K562 (cell line): ENCODE measurements around the gene MAL. TPM values are rescaled to one million over a fixed set of nuclear protein-coding genes. Genes with fewer than 3 reads are reported as not detected.

Source experiments
- ATAC-seq: fragments of 200-7000 bp; cut with Tn5 transposase; 3 replicates; pipeline ENCODE4 v1.9.1; 2020; ENCODE audit warnings: moderate library complexity
- BruUV-seq: library from RNA; stranded (reverse); fragments of 400-500 nt; replicated peaks from 2 replicates; lab custom pipeline; 2021; lab: Mats Ljungman, UMichigan
- CTCF ChIA-PET: fragments of 300-600 bp; formaldehyde crosslinking; extraction: SDS; loops from one replicate; lab custom pipeline; 2021; ENCODE audit warnings: low intra/inter-chr PET ratio; lab: Yijun Ruan, JAX
- POLR2A ChIA-PET: fragments of 300-600, 350-650 bp; sonication (Branson Sonifier 250); formaldehyde crosslinking; extraction: SDS; loops from one replicate; lab custom pipeline; 2021; ENCODE audit warnings: antibody characterized with exemption, inconsistent platforms; lab: Yijun Ruan, JAX
- DNase-seq, 4 experiments: peaks; one replicate each; pipeline versions ENCODE4 v3.0.0 to v3.0.0-alpha.2; 2011 to 2018; ENCODE audit warnings: low spot score in 3 of 4, mixed read lengths in 3 of 4; ENCODE audit errors: extremely low read depth in 1 of 4
- FAIRE-seq: peaks from 2 replicates; lab custom pipeline; 2011; peaks lifted over from hg19 to GRCh38; lab: Jason Lieb, UNC
- H2AFZ ChIP-seq: 2 replicates; pipeline ENCODE4 v1.6.0; 2011; ENCODE audit warnings: low read depth, low read length, control low read depth, inconsistent platforms
- H3K27ac ChIP-seq: fragments of 200-600 bp; 3 replicates; pipeline ENCODE4 v1.8.0; 2011; ENCODE audit warnings: low read depth, mild to moderate bottlenecking, control low read depth, inconsistent platforms, low read length, moderate library complexity, mixed read lengths; ENCODE audit errors: extremely low read depth
- H3K27me3 ChIP-seq, 2 experiments: fragments of 300-600 bp in 1 of 2; 2 replicates in 1 of 2; 3 replicates in 1 of 2; pipeline versions ENCODE4 v1.6.0 to v1.8.0; 2011; ENCODE audit warnings: inconsistent platforms in 2 of 2, low read length in 2 of 2, mild to moderate bottlenecking in 1 of 2, mixed read lengths in 1 of 2, moderate library complexity in 1 of 2; ENCODE audit not compliant: control insufficient read depth in 2 of 2, insufficient read depth in 2 of 2
- H3K36me3 ChIP-seq: fragments of 300-600 bp; 3 replicates; pipeline ENCODE4 v1.8.0; 2011; ENCODE audit warnings: mild to moderate bottlenecking, low read length, inconsistent platforms; ENCODE audit not compliant: control insufficient read depth, insufficient read depth
- H3K4me1 ChIP-seq, 2 experiments: fragments of 200-600 bp in 1 of 2; replicated peaks in 1 of 2; 2 replicates in 1 of 2; 3 replicates in 1 of 2; pipeline versions ENCODE4 v1.5.1 to v1.8.0; 2011; ENCODE audit warnings: inconsistent platforms in 2 of 2, low read length in 2 of 2, mild to moderate bottlenecking in 1 of 2, mixed read lengths in 1 of 2, moderate library complexity in 1 of 2; ENCODE audit not compliant: control insufficient read depth in 2 of 2, insufficient read depth in 2 of 2
- H3K4me2 ChIP-seq: 2 replicates; pipeline ENCODE4 v1.6.1; 2011; ENCODE audit warnings: low read length, control low read depth, inconsistent platforms, mixed read lengths; ENCODE audit not compliant: insufficient read depth
- H3K4me3 ChIP-seq: fragments of 200-600 bp; sonication (generic), shearing (Covaris generic); 2 replicates; pipeline ENCODE4 v1.5.1; 2016; ENCODE audit warnings: control low read depth, inconsistent platforms
- H3K79me2 ChIP-seq: fragments of 200-600 bp; 3 replicates; pipeline ENCODE4 v1.8.0; 2011; ENCODE audit warnings: low read length, inconsistent platforms; ENCODE audit not compliant: control insufficient read depth, insufficient read depth
- H3K9ac ChIP-seq, 2 experiments: 2 replicates each; pipeline versions ENCODE4 v1.6.0 to v1.6.1; 2011; ENCODE audit warnings: low read depth in 2 of 2, low read length in 2 of 2, control low read depth in 1 of 2, inconsistent platforms in 1 of 2, mild to moderate bottlenecking in 1 of 2, mixed read lengths in 1 of 2; ENCODE audit not compliant: insufficient read depth in 1 of 2
- H3K9me1 ChIP-seq: one replicate; pipeline ENCODE4 v1.6.0; 2011; ENCODE audit warnings: inconsistent platforms, mild to moderate bottlenecking, low read length, moderate library complexity; ENCODE audit not compliant: control insufficient read depth, insufficient read depth
- H3K9me3 ChIP-seq: replicated peaks from 2 replicates; pipeline ENCODE4 v1.5.1; 2011; ENCODE audit warnings: low read depth, low read length, inconsistent platforms; ENCODE audit not compliant: control insufficient read depth, insufficient read depth
- H4K20me1 ChIP-seq: replicated peaks from 2 replicates; pipeline ENCODE4 v1.6.1; 2011; ENCODE audit warnings: low read length, inconsistent platforms, mixed read lengths; ENCODE audit not compliant: control insufficient read depth, insufficient read depth
- BRCA1 ChIP-seq, 2 experiments: fragments of 450-650 bp in 1 of 2; sonication (generic) in 1 of 2; formaldehyde crosslinking in 1 of 2; IDR thresholded peaks; 2 replicates each; pipeline versions ENCODE4 v1.5.0 to v1.6.1; 2017 to 2020; ENCODE audit warnings: mild to moderate bottlenecking in 1 of 2, missing genetic modification reagents in 1 of 2
- CBX8 ChIP-seq: fragments of 200-600 bp; sonication (generic); IDR thresholded peaks from 2 replicates; pipeline ENCODE4 v1.6.1; 2012; ENCODE audit warnings: borderline replicate concordance, mixed run types, low read depth, mild to moderate bottlenecking, moderate library complexity, mixed read lengths, low read length, control low read depth, inconsistent platforms; ENCODE audit not compliant: poor library complexity, severe bottlenecking; ENCODE audit errors: extremely low read depth
- CGGBP1 ChIP-seq: fragments of 250-450 bp; sonication (Bioruptor Pico); IDR thresholded peaks from 2 replicates; pipeline ENCODE4 v1.9.0; 2021; ENCODE audit warnings: mild to moderate bottlenecking
- FOSL1 ChIP-seq: fragments of 200-800 bp; sonication (Bioruptor generic); conservative IDR thresholded peaks from 2 replicates; pipeline ENCODE4 v1.6.1; 2016; ENCODE audit warnings: missing genetic modification characterization, missing compliant biosample characterization
- KLF16 ChIP-seq: IDR thresholded peaks from 2 replicates; pipeline ENCODE4 v1.6.1; 2016; ENCODE audit warnings: antibody characterized with exemption
- NCOR1 ChIP-seq: fragments of 450-650 bp; IDR thresholded peaks from 2 replicates; pipeline ENCODE4 v1.6.1; 2016; ENCODE audit warnings: mild to moderate bottlenecking, moderate library complexity
- PML ChIP-seq: IDR thresholded peaks from 2 replicates; pipeline ENCODE4 v1.6.1; 2012; ENCODE audit warnings: low read length, inconsistent platforms
- RBM22 ChIP-seq: fragments of 200-400 bp; formaldehyde crosslinking; IDR thresholded peaks from 2 replicates; pipeline ENCODE4 v1.6.1; 2018; ENCODE audit warnings: low read length, low read depth; ENCODE audit not compliant: poor library complexity, severe bottlenecking
- RFX5 ChIP-seq: IDR thresholded peaks from 2 replicates; pipeline ENCODE4 v1.6.1; 2011; ENCODE audit warnings: low read depth, mild to moderate bottlenecking, improper control_type of control experiment, low read length
- SAFB ChIP-seq: fragments of 200-400 bp; formaldehyde crosslinking; IDR thresholded peaks from 2 replicates; pipeline ENCODE4 v1.6.1; 2017; ENCODE audit warnings: low read depth, low read length, borderline replicate concordance
- SNAPC5 ChIP-seq: fragments of 250-450 bp; sonication (Bioruptor Pico); IDR thresholded peaks from 2 replicates; pipeline ENCODE4 v1.8.0; 2021; ENCODE audit warnings: moderate library complexity, mild to moderate bottlenecking, inconsistent platforms
- SNIP1 ChIP-seq: fragments of 450-650 bp; IDR thresholded peaks from 2 replicates; pipeline ENCODE4 v1.7.1; 2017; ENCODE audit warnings: low read depth, mild to moderate bottlenecking
- SRSF3 ChIP-seq: fragments of 200-400 bp; formaldehyde crosslinking; IDR thresholded peaks from 2 replicates; pipeline ENCODE4 v1.6.1; 2016; ENCODE audit warnings: mild to moderate bottlenecking, low read length, moderate library complexity; ENCODE audit not compliant: insufficient read depth
- TAL1 ChIP-seq: fragments of 450-650 bp; IDR thresholded peaks from 2 replicates; pipeline ENCODE4 v1.6.1; 2016; ENCODE audit warnings: mild to moderate bottlenecking
- WHSC1 ChIP-seq: IDR thresholded peaks from one replicate; pipeline ENCODE4 v1.6.1; 2012; ENCODE audit warnings: low read length, control low read depth, inconsistent platforms
- ZBTB11 ChIP-seq, 3 experiments: fragments of 200-800 bp in 1 of 3; fragments of 250-450 bp in 1 of 3; fragments of 450-650 bp in 1 of 3; sonication (Bioruptor Pico) in 1 of 3; sonication (Bioruptor generic) in 1 of 3; formaldehyde crosslinking in 1 of 3; IDR thresholded peaks; 2 replicates each; pipeline versions ENCODE4 v1.6.1 to v1.8.0; 2016 to 2022; ENCODE audit warnings: mild to moderate bottlenecking in 2 of 3, missing genetic modification characterization in 2 of 3, missing compliant biosample characterization in 1 of 3, moderate library complexity in 1 of 3
- ZNF212 ChIP-seq: fragments of 450-650 bp; formaldehyde crosslinking; IDR thresholded peaks from 2 replicates; pipeline ENCODE4 v1.4.0; 2020; ENCODE audit warnings: mild to moderate bottlenecking
- ZNF232 ChIP-seq: sonication (generic); formaldehyde crosslinking; IDR thresholded peaks from 2 replicates; pipeline ENCODE4 v1.8.0; 2022; ENCODE audit warnings: mild to moderate bottlenecking, missing genetic modification reagents
- ZNF699 ChIP-seq: fragments of 250-450 bp; sonication (Bioruptor Pico); IDR thresholded peaks from 2 replicates; pipeline ENCODE4 v1.8.0; 2021; ENCODE audit warnings: mild to moderate bottlenecking, moderate library complexity; ENCODE audit not compliant: insufficient replicate concordance
- ZNF707 ChIP-seq: fragments of 250-450 bp; sonication (Bioruptor Pico); conservative IDR thresholded peaks from 2 replicates; pipeline ENCODE4 v1.8.0; 2022; ENCODE audit warnings: inconsistent platforms, mild to moderate bottlenecking, moderate library complexity
- WGBS: fragments of 100-300 bp; shearing (Covaris generic); methylation state at CpG from one replicate; pipeline ENCODE4 v1.1.6; 2016; ENCODE audit warnings: low coverage, mixed read lengths; ENCODE audit not compliant: insufficient coverage; ENCODE audit errors: missing lambda C conversion rate; 5-methylcytosine and 5-hydroxymethylcytosine counted together
- in situ Hi-C: fragments of 300-500 bp; cut with MboI; formaldehyde crosslinking; loops from 4 replicates; pipeline ENCODE4 v1.15.0; 2018; ENCODE audit warnings: inconsistent platforms, mixed read lengths
- intact Hi-C: fragments of 100-400 bp; cut with micrococcal nuclease; formaldehyde crosslinking; loops from 2 replicates; pipeline ENCODE4 v1.14.2; 2022
- polyA plus RNA-seq, 8 experiments: library from polyadenylated mRNA; depleted of rRNA in 4 of 8; stranded (reverse) in 5 of 8; unstranded in 3 of 8; fragments of >200 nt; fragmentation: Nextera tagmentation in 2 of 8; fragmentation: Illumina TruSeq in 1 of 8; extraction: Ambion mirVana in 2 of 8; extraction: Trizol in 1 of 8; gene quantifications; 2 replicates each; pipeline versions ENCODE4 v1.2.1 to v1.2.3, GENCODE V29; 2011 to 2014; ENCODE audit warnings: inconsistent platforms in 1 of 8, missing spikeins in 1 of 8
- total RNA-seq, 7 experiments: library from RNA; depleted of rRNA in 6 of 7; stranded (reverse); fragments of >200 nt in 6 of 7; fragmentation: Illumina TruSeq in 2 of 7; extraction: Trizol in 2 of 7; gene quantifications; 2 replicates each; pipeline versions ENCODE4 v1.2.1 to v1.2.3, GENCODE V29; 2011 to 2021; ENCODE audit warnings: low replicate concordance in 1 of 7

Gene MAL
- total and polyA plus RNA-seq, 9 of the 15 experiments (the other 6 are each of a cell fraction or from before 2014, with no cell fraction given), result not detected

GRCh38 chr2:95017071-95017501, 8.4 kb upstream of the MAL start:
- POLR2A ChIA-PET, result no interaction called here
- TF ChIP-seq RBM22 (no peak), WHSC1 (no peak), TAL1 (no peak), ZNF707 (CRISPR knock-in tag) (no peak), ZNF212 (CRISPR knock-in tag) (no peak), CBX8 (no peak), ZNF232 (CRISPR knock-in tag) (no peak), PML (no peak), BRCA1 (IDR thresholded peaks at IDR 0.05) (no peak), BRCA1 (CRISPR knock-in tag; IDR thresholded peaks at IDR 0.05) (no peak), SNAPC5 (CRISPR knock-in tag) (no peak), SAFB (no peak), NCOR1 (no peak), ZBTB11 (CRISPR knock-in tag; IDR thresholded peaks at IDR 0.05) (no peak), FOSL1 (tag) (no peak), SNIP1 (no peak), RFX5 (no peak), ZNF699 (no peak), SRSF3 (no peak), CGGBP1 (CRISPR knock-in tag) (no peak), KLF16 (no peak)
- FAIRE-seq, result no peak
- no peak overlapping the region for H3K27ac ChIP-seq
- no peak overlapping the region for H3K4me3 ChIP-seq
- DNase-seq, result no peak
- no peaks in the 10 kb centered on the region for H3K36me3 ChIP-seq
- CTCF ChIA-PET, result no interaction called here
- ATAC-seq, result no peak
- WGBS, result 0% methylated on average over 9 of the region's 9 CpGs
- H3K27me3 ChIP-seq, result peaks cover 25 to 81% of the 10 kb centered on the region in 2 experiments; a peak in 4 of 5 replicates
- intact Hi-C loops (no loop called here), in situ Hi-C loops (no loop called here)
- peaks cover 0 to 3% of the 10 kb centered on the region in 2 experiments; a peak in 2 of 5 replicates for H3K4me1 ChIP-seq
- BruUV-seq, result no TSS peak
- H2AFZ ChIP-seq, result no peak overlapping the region
- no peak overlapping the region for H3K4me2 ChIP-seq
- H3K9ac ChIP-seq, result no peak overlapping the region
- peaks cover 9% of the 10 kb centered on the region; the same call in 1 of the 2 replicates for H4K20me1 ChIP-seq
- H3K9me1 ChIP-seq, result no peaks in the 10 kb centered on the region
- no peaks in the 10 kb centered on the region for H3K9me3 ChIP-seq
- no peaks in the 10 kb centered on the region for H3K79me2 ChIP-seq
